GM19452 (cell line): Measurements from ENCODE around the gene IQGAP1.
"Not testable (repeated sequence)": the region's sequence is repeated elsewhere in the genome, so short reads cannot be mapped to it uniquely, and the experiment has no call there.

ENCODE experiments used
- ATAC-seq: cut with Tn5 transposase; IDR thresholded peaks from one replicate; pipeline ENCODE4 v1.9.1; 2021; ENCODE audit not compliant: unreplicated experiment

The IQGAP1 gene

DNA sequence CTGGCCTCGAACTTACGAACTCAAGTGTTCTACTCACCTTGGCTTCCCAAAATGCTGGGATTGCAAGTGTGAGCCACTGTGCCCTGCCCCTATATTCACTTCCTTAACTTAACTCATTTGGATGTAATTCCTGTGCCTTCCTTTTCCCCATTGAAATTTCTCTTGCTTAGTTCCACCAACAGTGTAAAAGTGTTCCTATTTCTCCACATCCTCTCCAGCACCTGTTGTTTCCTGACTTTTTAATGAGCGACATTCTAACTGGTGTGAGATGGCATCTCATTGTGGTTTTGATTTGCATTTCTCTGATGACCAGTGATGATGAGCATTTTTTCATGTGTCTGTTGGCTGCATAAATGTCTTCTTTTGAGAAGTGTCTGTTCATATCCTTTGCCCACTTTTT, 21.5 kb downstream of the IQGAP1 start:
- not testable (repeated sequence) for ATAC-seq

DNA sequence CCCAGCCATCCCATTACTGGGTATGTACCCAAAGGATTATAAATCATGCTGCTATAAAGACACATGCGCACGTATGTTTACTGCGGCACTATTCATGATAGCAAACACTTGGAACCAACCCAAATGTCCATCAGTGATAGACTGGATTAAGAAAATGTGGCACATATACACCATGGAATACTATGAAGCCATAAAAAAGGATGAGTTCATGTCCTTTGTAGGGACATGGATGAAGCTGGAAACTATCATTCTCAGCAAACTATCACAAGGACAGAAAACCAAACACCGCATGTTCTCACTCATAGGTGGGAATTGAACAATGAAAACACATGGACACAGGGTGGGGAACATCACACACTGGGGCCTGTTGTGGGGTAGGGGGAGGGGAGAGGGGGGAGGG, 22.3 kb downstream of the IQGAP1 start:
- ATAC-seq = not testable (repeated sequence)

DNA sequence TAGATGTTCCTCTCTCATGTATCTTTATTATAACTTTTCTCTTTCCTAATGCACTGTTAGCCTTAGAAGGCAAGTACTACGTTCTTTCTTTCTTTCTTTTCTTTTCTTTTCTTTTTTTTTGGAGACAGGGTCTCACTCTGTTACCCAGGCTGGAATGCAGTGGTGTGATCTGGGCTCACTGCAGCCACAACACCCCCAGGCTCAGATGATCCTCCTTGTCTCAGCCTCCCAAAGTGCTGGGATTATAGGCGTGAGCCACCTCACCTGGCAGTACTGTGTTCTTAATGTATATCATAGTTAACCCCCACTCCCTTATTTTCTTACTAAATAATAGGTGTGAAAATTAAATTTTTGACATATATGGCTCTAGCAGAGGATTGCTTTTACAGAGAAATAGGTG, 23.1 kb downstream of the IQGAP1 start:
- no peak for ATAC-seq

DNA sequence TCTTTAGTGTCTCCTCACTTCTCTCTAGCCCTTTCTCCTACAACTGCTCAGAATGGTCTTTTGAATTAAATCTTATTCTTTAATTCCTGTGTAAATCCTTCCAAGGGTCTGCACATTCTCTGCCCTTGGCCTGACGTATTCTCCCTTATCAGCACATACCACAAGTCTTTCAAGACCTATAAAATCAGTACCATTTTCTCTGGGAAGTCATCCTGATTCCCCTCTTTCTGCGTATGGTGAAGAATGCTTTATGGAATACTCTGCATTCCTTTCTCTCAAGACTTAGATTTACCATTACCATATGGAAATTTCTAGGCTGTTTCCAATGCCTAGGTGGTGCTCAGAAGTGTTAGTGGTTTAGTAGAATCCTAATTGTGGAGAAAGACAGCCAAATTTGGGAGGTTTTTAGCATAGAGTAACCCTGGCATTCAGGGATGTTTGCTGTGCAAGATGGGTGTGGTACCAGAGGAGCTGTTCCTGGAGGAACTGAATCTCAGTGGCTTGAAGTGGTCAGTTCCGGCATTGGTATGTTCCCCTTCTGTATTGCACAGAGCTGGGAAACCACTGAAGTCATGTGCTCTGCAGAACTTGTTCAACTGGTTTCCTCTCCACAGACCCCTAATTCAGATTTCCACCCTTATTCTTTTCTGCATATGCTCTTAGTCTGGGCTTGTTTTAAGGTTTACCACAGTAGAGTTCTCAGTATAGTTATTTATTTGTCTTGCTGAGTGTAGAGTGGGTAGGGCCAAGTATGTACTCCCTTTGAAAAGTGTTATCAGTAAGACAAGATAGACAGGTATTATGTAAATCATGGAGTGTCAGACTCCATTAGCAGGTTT, 24.5 kb downstream of the IQGAP1 start:
- peak; percentile 85 for ATAC-seq

DNA sequence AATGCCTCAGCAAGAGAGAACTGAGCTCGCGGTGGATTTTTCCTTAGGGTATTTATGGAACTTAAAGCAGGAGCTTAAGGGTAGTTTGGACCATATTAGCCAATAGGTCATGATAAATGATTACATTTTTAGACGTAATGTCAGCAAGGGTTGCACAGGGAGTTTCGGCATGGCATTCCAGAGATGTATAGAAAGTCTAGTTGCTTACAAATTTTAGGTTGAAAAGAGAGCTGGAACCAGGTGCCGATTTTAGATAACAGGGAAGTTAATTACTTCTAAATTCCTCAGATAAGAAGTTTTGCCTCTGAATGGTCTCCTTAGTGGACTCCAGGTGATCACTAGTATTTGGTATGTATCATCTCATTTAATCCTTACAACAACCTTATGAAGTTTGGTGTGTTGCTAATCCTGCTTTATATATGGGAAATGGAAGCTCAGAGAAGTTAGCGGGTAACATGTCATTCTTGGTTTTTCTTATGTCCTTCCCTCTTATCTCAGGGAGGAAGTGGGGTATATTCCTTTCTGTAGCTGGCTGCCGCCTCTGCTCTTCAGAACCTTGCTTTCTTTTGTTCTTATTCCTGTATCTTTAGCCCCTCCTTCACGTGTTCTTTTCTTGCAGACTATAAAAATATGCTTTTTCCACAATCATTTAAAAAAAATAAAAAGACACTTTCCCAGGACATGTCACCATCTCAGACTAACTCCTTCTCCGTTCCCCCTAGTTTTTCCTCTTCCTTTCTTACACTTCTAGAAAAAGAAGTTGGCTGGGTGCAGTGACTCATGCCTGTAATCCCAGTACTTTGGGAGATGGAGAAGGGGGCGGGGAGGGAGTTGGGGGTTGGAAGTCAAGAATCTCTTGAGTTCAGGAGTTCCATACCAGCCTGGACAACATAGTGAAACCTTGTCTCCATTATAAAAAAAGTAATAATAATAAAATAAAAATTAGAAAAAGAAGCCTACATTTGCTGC, 25.7 kb downstream of the IQGAP1 start:
- ATAC-seq = no peak

DNA sequence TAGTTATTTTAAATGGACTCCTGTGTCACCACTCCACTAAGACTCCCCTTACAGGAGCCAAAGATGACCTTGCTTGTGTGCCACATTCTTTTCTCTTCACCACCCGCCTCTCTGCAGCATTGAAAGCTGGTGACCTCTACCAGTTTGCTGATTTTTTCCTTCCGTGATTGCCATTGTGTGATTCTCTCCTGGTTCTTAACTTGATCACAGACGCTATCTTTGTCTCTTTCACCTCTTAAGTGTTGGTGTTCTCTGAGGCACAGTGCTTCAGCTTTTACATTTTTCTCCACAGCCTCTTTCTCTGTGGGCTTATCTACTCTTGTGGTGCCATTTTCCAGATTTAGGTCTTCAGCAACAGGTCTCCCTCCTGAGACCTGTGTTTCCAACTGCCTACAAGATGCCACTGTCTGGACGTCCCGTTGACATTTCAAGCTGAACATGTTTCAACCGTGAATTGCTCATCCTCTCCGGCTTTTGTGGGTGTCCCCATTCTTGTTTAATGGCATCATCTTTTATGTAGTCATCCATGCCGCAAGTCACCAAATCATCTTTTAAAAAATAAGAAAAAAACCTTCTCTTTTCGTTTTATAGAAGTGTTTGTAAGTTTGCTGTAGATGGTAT, 26.5 kb downstream of the IQGAP1 start:
- ATAC-seq = no peak

DNA sequence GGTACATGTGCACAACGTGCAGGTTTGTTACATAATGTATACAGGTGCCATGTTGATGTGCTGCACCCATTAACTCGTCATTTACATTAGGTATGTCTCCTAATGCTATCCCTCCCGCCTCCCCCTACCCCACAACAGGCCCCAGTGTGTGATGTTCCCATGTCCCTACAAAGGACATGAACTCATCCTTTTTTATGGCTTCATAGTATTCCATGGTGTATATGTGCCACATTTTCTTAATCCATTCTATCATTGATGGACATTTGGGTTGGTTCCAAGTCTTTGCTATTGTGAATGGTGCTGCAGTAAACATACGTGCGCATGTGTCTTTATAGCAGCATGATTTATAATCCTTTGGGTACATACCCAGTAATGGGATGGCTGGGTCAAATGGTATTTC, 28.0 kb downstream of the IQGAP1 start:
- ATAC-seq = not testable (repeated sequence)

DNA sequence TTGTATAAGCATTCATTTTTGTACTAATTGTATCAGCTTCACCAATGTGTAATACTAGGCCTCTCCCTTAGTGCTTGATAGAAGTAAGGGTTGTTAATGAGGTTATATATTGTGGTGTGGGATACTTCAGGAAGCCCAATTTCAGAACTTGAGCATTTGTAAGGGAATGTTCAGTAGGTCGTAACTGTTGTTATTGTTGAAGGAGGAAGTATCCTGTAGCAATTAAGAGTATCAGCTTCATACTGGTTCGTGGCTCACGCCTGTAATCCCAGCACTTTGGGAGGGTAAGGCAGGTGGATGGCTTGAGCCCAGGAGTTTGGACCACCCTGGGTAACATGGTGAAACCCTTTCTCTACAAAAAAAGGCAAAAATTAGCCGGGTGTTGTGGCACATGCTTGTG, 30.6 kb downstream of the IQGAP1 start:
- no peak for ATAC-seq

DNA sequence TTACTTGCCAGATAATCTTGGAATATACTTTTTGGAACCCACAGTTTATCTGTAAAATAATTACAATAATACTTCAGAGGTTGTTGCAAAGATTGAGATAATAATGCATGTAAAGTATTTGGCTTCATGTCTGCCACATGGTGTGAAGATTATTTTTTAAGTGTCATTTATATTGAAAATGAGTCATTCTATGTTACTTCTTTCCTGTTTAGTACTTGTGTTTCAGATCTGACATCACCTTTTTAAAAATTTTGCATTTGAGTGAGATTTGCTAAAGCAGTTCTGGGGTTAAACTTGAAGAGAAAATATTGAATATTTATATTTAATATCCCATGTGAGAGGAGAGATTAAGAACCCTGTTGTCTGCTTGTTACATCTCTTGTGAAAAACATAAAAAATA, 31.2 kb downstream of the IQGAP1 start:
- ATAC-seq = peak; percentile 42

DNA sequence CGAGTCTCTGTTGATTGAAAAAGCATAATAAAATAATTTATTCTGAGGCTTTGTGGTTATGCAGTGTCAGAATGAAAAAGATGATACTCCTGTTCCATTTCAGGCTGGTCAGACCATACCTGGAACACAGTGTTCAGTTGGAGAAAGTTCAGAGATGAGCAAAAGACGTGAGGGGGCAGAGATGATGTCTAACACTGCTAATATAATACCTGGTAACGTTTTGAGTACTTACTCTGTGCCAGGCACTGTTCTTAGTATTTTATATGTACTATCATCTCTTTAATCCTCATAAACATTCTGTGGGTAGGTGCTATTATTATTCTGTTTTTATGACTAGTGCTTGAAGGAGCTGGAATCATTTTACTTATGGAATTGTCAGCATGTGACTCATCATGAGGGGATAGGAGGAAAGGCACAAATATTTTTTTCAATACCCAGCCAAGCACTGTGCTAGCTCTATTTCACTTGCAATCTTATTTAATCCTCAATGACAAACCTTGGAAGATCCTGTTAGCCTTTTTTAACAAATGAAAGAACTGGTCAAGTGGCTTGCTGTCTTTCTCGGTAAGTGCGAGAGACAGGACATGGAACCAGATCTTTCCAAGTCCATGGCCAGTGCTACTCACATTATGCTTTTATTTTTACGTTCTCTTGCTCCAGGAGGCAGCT, 31.8 kb downstream of the IQGAP1 start:
- ATAC-seq = peak; percentile 62

DNA sequence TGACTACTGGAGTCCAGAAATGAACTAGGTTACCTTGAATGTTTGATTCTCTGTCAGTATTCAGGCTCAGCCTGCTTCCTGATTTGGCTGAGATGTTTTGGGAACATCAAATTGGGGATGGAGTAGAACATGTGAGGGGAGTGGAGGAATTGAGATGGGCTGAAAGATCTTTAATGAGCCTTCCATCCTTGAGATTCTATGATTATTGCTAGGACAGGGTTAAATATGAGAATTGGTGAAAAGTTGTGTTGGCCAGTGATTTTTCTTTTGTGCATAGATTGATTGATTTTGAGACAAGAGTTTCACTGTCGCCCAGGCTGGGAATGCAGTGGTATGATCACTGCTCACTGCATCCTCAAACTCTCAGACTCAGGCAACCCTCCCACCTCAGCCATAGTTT, 32.4 kb downstream of the IQGAP1 start:
- ATAC-seq = no peak

DNA sequence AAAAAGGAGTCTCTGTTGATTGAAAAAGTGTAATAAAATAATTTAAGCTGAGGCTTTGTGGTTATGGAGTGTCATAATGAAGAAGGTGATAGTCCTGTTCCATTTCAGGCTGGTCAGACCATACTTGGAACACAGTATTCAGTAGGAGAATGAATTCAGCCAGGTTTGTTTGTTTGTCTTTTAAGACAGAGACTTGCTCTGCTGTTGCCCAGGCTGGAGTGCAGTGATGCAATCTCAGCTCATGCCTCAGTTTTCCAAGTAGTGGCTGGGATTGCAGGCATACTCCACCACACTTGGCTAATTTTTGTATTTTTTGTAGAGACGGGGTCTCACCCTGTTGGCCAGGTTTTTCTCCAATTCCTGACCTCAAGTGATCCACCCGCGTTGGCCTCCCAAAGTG, 33.5 kb downstream of the IQGAP1 start:
- no peak for ATAC-seq

DNA sequence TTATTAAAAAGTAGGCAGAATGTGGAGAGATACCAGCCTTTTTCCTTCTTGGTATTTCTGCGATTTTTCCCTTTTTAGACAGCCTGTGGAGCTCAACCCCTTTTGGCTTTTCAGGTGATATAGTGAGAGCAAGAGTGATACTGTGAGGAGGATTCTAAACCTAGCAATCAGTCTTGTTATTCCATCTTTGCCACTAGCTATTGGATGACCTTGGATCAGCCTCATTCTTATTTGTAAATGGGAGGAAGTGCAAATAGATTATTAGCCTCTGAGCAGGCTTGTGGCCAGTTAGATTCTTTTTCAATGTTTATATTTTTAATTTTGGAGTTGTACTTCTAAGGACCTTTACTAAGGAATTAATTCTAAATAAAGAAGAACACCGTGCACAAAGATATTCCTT, 34.0 kb downstream of the IQGAP1 start:
- no peak for ATAC-seq

DNA sequence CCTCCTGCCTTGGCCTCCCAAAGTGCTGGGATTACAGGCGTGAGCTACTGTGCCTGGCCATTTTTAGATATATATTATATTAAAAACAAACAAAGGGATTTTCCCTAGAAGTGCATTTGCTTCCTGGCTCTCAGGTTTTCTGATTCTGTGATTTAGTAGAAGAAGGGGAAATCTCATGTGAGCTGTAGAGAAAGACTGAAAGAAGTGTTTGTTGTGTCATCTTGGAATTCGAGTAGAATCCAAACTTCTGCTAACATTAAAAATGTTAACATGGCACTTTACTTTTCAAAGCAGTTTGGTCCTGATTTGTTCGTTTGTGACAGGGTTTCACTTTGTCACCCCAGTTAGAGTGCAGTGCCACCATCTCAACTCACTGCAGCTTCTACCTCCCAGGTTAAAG, 34.9 kb downstream of the IQGAP1 start:
- ATAC-seq = no peak

DNA sequence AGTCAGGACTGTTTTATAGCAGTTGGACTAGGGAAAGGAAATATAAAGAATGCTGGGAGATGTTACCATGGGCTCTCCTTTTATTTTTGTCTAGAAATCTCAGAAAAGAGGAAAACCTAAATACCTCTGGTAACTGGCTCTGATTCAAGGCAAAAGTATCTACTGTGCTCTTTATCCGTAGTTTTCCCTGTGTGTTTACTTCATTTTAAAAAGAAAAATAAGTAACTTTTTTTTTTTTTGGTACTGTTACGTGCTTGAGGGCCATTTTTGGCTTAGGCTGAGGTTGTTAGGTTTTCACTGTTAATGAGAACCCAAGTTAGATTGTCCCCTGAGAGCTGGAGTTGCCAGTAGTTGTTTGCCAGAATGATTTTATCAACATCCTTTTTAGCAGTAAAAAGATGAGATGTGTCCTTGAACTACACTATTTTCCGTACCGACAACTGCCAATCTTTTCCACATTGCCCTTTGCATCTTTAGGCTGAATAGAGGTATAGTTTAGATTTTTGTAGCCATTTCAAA, 35.8 kb downstream of the IQGAP1 start:
- ATAC-seq = no peak

DNA sequence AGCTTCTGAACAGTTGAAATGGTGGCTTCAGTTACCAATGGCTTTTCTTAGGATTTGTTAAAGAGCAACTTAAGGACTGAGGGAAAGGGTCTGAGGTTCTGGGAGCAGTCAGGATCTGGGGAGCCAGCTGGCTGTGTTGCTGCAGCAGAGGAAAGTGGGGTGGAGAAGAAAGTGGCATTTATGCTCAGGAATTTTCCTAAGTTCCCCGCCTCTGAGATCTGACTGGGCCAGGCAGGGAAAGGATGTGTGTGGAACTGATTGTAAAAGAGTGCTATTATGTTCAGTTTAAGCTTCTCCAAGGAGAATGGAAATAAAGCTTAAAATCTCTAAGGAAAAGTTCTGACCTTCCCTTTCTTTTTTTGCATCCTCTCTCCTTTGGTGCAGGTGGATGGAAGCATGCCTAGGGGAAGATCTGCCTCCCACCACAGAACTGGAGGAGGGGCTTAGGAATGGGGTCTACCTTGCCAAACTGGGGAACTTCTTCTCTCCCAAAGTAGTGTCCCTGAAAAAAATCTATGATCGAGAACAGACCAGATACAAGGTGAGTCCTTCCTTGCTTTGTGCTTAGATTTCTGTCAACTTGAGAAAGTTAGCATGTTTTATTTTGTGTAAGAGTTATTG, 37.8 kb downstream of the IQGAP1 start:
- no peak for ATAC-seq

DNA sequence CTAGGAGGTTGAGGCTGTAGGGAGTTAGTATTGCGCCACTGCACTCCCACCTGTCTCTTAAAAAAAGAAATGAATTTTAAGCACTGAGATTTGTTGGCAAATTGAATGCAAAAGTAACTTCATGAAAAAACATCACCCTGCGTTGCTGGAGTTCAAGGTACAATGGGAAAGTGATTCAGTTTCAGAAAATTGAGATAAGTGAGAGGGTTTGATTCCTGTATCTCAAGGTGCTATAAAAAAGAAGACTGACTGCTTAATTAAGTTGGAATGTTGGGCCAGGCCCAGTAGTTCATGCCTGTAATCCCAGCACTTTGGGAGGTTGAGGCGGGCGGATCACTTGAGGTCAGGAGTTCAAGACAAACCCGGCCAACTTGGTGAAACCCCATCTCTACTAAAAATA, 39.1 kb downstream of the IQGAP1 start:
- no peak for ATAC-seq

DNA sequence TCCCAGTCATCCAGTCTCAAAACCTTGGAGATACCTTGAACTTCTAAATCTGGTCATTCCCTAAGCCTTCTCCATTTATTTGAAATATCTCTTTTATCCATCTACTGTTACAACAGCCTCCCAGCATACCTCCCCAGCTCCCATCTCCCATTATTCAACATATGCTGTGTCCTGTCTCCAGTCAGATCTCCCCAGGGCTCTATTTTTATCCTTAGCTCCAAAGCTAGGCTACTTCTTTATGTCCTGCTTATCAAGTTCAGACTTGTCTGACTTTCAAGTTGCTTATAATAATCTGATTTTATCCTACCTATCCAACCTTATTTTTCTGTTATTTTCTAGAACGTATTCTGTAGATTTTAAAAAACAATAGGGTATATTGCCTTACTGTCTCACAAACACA, 44.2 kb downstream of the IQGAP1 start:
- ATAC-seq = no peak

DNA sequence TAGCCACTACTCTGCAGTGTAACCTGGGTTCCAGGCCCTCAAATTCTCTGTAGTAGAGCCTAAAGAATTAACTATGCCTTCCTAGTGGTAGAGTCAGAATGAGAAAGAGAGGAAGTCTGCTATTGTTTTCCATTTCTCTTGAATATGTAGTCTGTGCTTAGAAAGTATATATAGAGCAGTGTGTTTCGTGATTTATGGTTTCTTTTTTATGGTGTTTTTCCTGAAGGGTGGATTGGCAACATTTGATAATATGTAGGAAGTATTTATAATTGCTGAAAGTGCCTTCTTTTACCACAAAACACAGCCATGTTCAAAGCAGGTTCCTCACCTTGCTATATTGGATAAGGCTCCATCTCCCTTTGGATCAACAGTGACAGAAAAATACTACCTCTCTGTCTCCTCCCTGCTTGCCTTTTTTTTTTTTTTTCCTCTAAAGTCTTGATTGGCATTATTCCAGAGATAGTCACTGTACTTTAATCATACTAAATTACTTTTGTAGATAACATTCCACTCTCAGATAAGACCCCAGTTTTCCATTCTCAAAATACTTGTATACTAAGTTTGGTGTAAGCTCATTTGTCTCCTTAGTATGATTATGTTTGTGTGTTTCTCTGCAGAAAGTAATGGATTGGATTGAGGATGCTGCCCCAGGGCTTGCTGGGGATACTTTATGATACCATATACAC, 47.8 kb downstream of the IQGAP1 start:
- ATAC-seq = no peak

DNA sequence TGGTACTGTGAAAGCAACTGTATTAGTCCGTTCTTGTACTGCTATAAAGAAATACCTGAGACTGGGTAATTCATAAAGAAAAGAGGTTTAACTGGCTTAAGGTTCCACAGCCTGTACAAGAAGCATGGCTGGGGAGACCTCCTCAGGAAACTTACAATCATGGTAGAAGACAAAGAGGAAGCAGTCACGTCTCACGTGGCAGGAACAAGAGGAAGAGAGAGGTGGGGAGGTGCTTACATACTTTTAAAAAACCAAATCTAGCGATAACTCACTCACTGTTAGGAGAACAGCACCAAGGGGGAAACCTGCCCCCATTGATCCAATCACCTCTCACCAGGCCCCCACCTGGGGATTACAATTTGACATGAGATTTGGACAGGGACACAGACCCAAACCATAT, 48.9 kb downstream of the IQGAP1 start:
- no peak for ATAC-seq
